IPS DF 4.7 (cell line): ENCODE measurements around the gene HMOX1.

ENCODE experiments used
- DNase-seq: peaks from one replicate; pipeline ENCODE4 v3.0.0-alpha.2; 2013; ENCODE audit warnings: low spot score; ENCODE audit errors: extremely low read depth

Gene HMOX1

GRCh38 chr22:35380537-35381423 is at the start of gene HMOX1:
Gene HMOX1, plus strand, starts transcription at chr22:35381096. Its CDS starts 78 bp downstream, at chr22:35381174.
- no peak for DNase-seq

- DNase-seq, result no peak
Measured at GRCh38 chr22:35332278-35332677, 48.6 kb upstream of the HMOX1 start.

- no peak for DNase-seq
Measured at GRCh38 chr22:35333220-35333619, 47.7 kb upstream of the HMOX1 start.

GRCh38 chr22:35334004-35334403 is 46.9 kb upstream of the HMOX1 start:
- no peak for DNase-seq

GRCh38 chr22:35335468-35335867 is 45.4 kb upstream of the HMOX1 start:
- no peak for DNase-seq

- DNase-seq, result no peak
Measured at GRCh38 chr22:35335936-35336781, 44.7 kb upstream of the HMOX1 start.

- no peak for DNase-seq
Measured at GRCh38 chr22:35337932-35338331, 43.0 kb upstream of the HMOX1 start.

- no peak for DNase-seq
Measured at GRCh38 chr22:35341090-35341874, 39.6 kb upstream of the HMOX1 start.

GRCh38 chr22:35342390-35342789 is 38.5 kb upstream of the HMOX1 start:
- DNase-seq, result no peak

- DNase-seq, result no peak
Measured at GRCh38 chr22:35343664-35344550, 37.0 kb upstream of the HMOX1 start.

GRCh38 chr22:35344956-35345690 is 35.8 kb upstream of the HMOX1 start:
- DNase-seq, result no peak

GRCh38 chr22:35345808-35346505 is 34.9 kb upstream of the HMOX1 start:
- no peak for DNase-seq

- no peak for DNase-seq
Measured at GRCh38 chr22:35346596-35347220, 34.2 kb upstream of the HMOX1 start.

GRCh38 chr22:35347462-35347861 is 33.4 kb upstream of the HMOX1 start:
- no peak for DNase-seq

GRCh38 chr22:35348026-35348590 is 32.8 kb upstream of the HMOX1 start:
- DNase-seq, result no peak

GRCh38 chr22:35348703-35349102 is 32.2 kb upstream of the HMOX1 start:
- DNase-seq, result no peak

GRCh38 chr22:35349368-35349703 is 31.6 kb upstream of the HMOX1 start:
- no peak for DNase-seq

GRCh38 chr22:35349704-35350538 is 31.0 kb upstream of the HMOX1 start:
- DNase-seq, result no peak
